Measurements from ENCODE around the gene TBC1D9.

TBC1D9 gene

GRCh38 chr4:140609548-140610425 is 146.4 kb downstream of the TBC1D9 start:
- FAIRE-seq = peak; percentile 95

GRCh38 chr4:140607852-140608251 is 148.3 kb downstream of the TBC1D9 start:
- FAIRE-seq = no peak

DNA sequence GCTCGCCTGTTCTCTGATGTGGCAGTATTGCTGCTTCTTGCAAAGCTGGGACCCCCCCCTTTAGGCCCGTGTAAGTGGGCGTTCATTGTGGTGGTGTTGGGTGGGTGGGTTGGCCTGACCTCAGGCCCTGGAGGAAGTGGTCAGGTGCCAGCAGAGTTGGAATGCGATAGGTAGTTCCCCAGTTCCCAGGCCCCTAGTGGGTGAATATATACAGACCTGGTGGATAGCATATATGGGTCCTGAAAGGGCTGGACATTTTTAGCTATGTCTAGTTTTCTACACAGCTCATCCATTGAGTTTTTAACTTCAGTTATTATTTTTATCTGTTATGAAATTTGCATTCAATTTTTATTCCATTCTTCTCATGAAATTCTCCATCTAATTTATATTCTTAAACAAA is 151.6 kb downstream of the TBC1D9 start:
- no peak for FAIRE-seq

DNA sequence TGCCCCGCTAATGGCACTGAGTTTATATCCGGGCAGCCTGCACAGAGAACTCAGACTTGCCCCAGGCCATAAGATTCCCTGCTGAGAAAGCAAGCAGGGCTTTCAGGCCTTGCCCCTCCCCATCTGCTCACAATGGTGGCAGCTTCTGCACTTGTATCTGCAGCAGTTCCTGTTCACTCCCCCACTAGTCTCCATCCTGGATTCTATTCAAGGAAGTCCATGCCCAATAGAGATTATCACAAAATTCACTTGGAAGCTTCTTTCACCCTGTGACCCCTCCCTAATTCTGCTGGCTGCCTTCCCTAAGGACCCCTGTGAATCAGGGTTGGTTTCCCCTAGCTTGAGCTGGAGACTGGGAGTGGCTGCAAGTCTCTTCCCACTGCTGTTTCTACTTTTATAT is 152.9 kb downstream of the TBC1D9 start:
- no peak for FAIRE-seq

GRCh38 chr4:140602714-140603113 is 153.5 kb downstream of the TBC1D9 start:
- no peak for FAIRE-seq

GRCh38 chr4:140600408-140600807 is 155.8 kb downstream of the TBC1D9 start:
- FAIRE-seq = no peak

DNA sequence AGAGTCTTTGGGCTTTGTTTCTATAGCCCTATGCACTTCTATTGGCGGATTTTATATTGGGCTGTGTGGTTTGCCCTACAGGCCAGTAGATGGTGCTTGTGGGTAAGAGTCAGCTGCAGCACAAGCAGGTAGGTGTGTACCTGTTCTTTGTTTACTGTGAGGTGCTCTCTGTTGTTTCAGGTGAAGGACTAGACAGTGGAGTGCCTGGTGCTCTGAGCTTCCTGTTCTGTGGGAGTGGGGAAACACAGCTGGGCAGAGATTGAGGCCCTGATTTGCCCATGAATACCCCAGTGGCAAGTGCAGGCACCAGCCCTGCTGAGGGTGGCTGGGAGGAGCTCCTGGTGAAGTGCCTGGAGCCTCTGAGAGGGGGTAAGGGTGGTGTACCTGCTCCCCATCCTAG is 161.1 kb downstream of the TBC1D9 start:
- FAIRE-seq = peak; percentile 90

GRCh38 chr4:140584439-140584838 is 171.7 kb downstream of the TBC1D9 start:
- no peak for FAIRE-seq

DNA sequence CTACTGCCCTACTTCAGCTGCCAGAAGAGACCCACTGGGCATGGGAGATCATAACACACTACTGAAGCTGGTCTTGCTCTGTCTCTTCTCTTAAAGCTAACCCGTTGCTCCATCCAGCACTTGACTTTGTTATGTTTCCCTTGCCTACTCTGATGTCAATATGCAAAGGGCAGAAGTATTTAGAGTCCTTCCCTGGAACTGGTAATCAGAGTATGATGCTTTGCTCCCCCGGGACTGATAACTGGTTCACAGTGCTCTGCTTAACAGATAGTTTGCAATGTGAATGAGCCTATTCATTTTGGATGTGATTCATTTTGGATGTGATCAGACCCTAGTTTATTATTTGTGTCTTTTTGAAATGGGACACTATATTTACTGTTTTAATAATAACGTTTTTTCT is 175.1 kb downstream of the TBC1D9 start:
- FAIRE-seq = no peak

DNA sequence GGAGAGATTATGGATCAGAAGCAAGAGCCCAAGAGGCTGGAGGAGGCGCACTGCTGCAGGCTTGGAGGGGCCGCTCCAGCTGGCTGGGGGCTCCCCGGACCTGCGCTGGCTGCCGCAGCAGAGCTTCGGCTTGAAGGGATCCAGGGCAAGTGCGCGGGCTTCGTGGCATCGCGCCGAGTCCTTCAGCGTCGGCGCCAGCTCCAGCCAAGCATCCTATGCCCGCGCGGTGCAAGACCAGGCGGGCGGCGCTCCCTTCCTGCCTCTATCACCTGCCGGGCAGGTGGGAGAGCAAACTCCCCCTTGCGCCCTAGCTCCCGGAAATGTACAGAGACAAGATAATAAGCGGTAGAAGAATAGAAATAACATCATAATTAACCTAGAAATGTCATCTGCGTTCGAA is 176.9 kb downstream of the TBC1D9 start:
- FAIRE-seq = no peak

- FAIRE-seq = no peak
Measured at GRCh38 chr4:140575489-140575888, 180.7 kb downstream of the TBC1D9 start.

GRCh38 chr4:140571620-140572019 is 184.6 kb downstream of the TBC1D9 start:
- no peak for FAIRE-seq

All from islet of Langerhans (tissue), 1 donor.